ENCODE results near the gene SSR4.

The SSR4 gene

GRCh38 chrX:153830640-153831428 is 36.4 kb downstream of the SSR4 start:
- DNase-seq (ENCODE audit: low read depth), result no peak

DNA sequence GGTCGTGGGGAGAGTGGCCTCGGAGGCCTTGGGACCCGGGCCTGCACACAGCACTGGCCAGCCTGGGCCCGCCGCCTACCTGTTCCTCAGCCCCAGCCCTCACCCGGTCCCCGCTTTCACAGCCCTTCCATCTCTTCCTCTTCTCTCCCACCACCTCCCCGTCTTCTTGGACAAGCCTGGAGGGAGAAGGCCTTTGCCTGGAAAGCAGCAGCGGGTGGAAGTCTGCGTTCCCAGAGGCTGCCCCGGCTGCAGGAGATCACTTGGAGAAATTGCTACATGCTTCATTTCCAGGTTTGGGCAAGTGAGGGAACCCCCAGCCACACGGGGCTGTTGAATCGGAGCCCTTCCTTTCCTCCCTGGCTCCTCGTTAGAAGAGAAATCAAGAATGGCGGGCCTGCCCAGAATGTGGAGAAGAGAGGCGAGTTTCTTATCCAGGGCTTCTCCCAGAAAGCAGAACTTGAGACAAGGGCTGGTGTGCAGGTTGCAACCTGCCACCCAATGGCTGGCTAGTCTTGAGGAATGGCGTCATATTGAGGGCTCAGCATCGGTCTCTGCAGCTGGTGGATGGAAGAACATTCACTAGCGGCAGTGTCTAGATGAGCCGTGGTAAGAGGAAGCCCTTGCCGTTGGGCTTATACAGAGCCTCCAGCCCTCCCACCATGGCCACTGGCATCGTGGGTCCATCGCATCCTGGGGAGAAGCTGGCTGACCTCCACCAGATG is 37.1 kb downstream of the SSR4 start:
- no peak for DNase-seq (ENCODE audit: low read depth)

- no peak for DNase-seq (ENCODE audit: low read depth)
Measured at GRCh38 chrX:153832728-153833127, 38.3 kb downstream of the SSR4 start.

GRCh38 chrX:153836921-153837320 is 42.5 kb downstream of the SSR4 start:
- no peak for DNase-seq (ENCODE audit: low read depth)

GRCh38 chrX:153844509-153845082 is 50.1 kb downstream of the SSR4 start:
- no peak for DNase-seq (ENCODE audit: low read depth)

- DNase-seq (ENCODE audit: low read depth), result no peak
Measured at GRCh38 chrX:153845195-153845594, 50.7 kb downstream of the SSR4 start.

- DNase-seq (ENCODE audit: low read depth), result no peak
Measured at GRCh38 chrX:153845842-153846241, 51.4 kb downstream of the SSR4 start.

Data from stimulated activated CD8-positive, alpha-beta memory T cell treated with anti-CD3 and anti-CD28 coated beads, Interleukin-4, amount 100 ng/mL, for 24 hours (primary cell).